DMS 273 (cell line): ENCODE results near the gene DNAJC7.
A peak's percentile ranks its signal among the peaks of the same experiment; 100 is the strongest.
"Not testable (repeated sequence)": the region's sequence is repeated elsewhere in the genome, so short reads cannot be mapped to it uniquely, and the experiment has no call there.

Experiments
- DNase-seq: peaks from one replicate; lab custom pipeline; 2025; ENCODE audit not compliant: unreplicated experiment; lab: John Stamatoyannopoulos, UW

Gene DNAJC7

GRCh38 chr17:41957869-41958439 lies 59.3 kb downstream of the DNAJC7 start:
- DNase-seq = no peak

- DNase-seq = no peak
Observed at GRCh38 chr17:41957031-41957868, 60.0 kb downstream of the DNAJC7 start.

GRCh38 chr17:41956522-41956921 lies 60.7 kb downstream of the DNAJC7 start:
- no peak for DNase-seq

- DNase-seq = no peak
Observed at GRCh38 chr17:41948762-41949460, 68.3 kb downstream of the DNAJC7 start.

- DNase-seq = no peak
Observed at GRCh38 chr17:41944943-41945342, 72.3 kb downstream of the DNAJC7 start.

- DNase-seq = no peak
Observed at GRCh38 chr17:41943492-41943891, 73.7 kb downstream of the DNAJC7 start.

GRCh38 chr17:41942626-41943373 lies 74.4 kb downstream of the DNAJC7 start:
- no peak for DNase-seq

GRCh38 chr17:41941168-41941567 lies 76.1 kb downstream of the DNAJC7 start:
- DNase-seq = no peak

GRCh38 chr17:41939693-41940090 lies 77.5 kb downstream of the DNAJC7 start:
- DNase-seq = no peak

GRCh38 chr17:41939044-41939692 lies 78.1 kb downstream of the DNAJC7 start:
- DNase-seq = peak; percentile 86

- DNase-seq = peak; percentile 87
Observed at GRCh38 chr17:41937970-41938954, 79.0 kb downstream of the DNAJC7 start.

- DNase-seq = no peak
Observed at GRCh38 chr17:41935641-41936040, 81.6 kb downstream of the DNAJC7 start.

GRCh38 chr17:41932816-41933389 lies 84.3 kb downstream of the DNAJC7 start:
- no peak for DNase-seq

- not testable (repeated sequence) for DNase-seq
Observed at GRCh38 chr17:41931715-41932114, 85.5 kb downstream of the DNAJC7 start.

- not testable (repeated sequence) for DNase-seq
Observed at GRCh38 chr17:41930833-41931156, 86.4 kb downstream of the DNAJC7 start.

- DNase-seq = peak; percentile 99
Observed at GRCh38 chr17:41930009-41930832, 87.0 kb downstream of the DNAJC7 start, which contains the start of gene ODAD4. Gene ODAD4, plus strand, starts transcription at chr17:41930617. Its CDS starts 107 bp downstream, at chr17:41930724.

- no peak for DNase-seq
Observed at GRCh38 chr17:41928693-41929251, 88.5 kb downstream of the DNAJC7 start.
